Activated CD4-positive, alpha-beta T cell treated with anti-CD3 and anti-CD28 coated beads, Interleukin-2, Interleukin-4, amounts not matched to agents 100 ng/mL and 50 ng/mL, durations not matched to agents 16 hours and 8 hours (primary cell): ENCODE measurements around the gene DCUN1D2.

Source experiments
- DNase-seq: peaks from one replicate; pipeline ENCODE4 v3.0.0-alpha.2; 2020; ENCODE audit warnings: low spot score

The DCUN1D2 gene

GRCh38 chr13:113519556-113519955 lies 29.0 kb upstream of the DCUN1D2 start:
- DNase-seq: no peak

GRCh38 chr13:113518076-113518803 lies 27.7 kb upstream of the DCUN1D2 start:
- DNase-seq: no peak

GRCh38 chr13:113514847-113515246 lies 24.3 kb upstream of the DCUN1D2 start:
- no peak for DNase-seq

GRCh38 chr13:113513761-113514160 lies 23.2 kb upstream of the DCUN1D2 start:
- DNase-seq: no peak

- no peak for DNase-seq
Measured at GRCh38 chr13:113511361-113511760, 20.9 kb upstream of the DCUN1D2 start.

- DNase-seq: no peak
Measured at GRCh38 chr13:113510871-113511270, 20.4 kb upstream of the DCUN1D2 start.

GRCh38 chr13:113509989-113510388 lies 19.5 kb upstream of the DCUN1D2 start:
- DNase-seq: no peak

- DNase-seq: no peak
Measured at GRCh38 chr13:113508521-113509254, 18.2 kb upstream of the DCUN1D2 start.

GRCh38 chr13:113507505-113508345 lies 17.2 kb upstream of the DCUN1D2 start:
- no peak for DNase-seq

- no peak for DNase-seq
Measured at GRCh38 chr13:113506871-113507388, 16.4 kb upstream of the DCUN1D2 start.

- DNase-seq: no peak
Measured at GRCh38 chr13:113506025-113506685, 15.6 kb upstream of the DCUN1D2 start.

GRCh38 chr13:113502686-113503085 lies 12.2 kb upstream of the DCUN1D2 start:
- no peak for DNase-seq

- no peak for DNase-seq
Measured at GRCh38 chr13:113500530-113501265, 10.2 kb upstream of the DCUN1D2 start.

GRCh38 chr13:113499936-113500335 lies 9.4 kb upstream of the DCUN1D2 start:
- DNase-seq: no peak

GRCh38 chr13:113498905-113499304 lies 8.4 kb upstream of the DCUN1D2 start:
- DNase-seq: no peak

- no peak for DNase-seq
Measured at GRCh38 chr13:113497217-113497616, 6.7 kb upstream of the DCUN1D2 start.

- DNase-seq: peak; percentile 5
Measured at GRCh38 chr13:113495494-113496210, 5.1 kb upstream of the DCUN1D2 start.

- DNase-seq: peak; percentile 70
Measured at GRCh38 chr13:113493315-113493951, 2.9 kb upstream of the DCUN1D2 start.

- no peak for DNase-seq
Measured at GRCh38 chr13:113491982-113492381, 1.5 kb upstream of the DCUN1D2 start.

- DNase-seq: no peak
Measured at GRCh38 chr13:113491418-113491883, 940 bp upstream of the DCUN1D2 start.
